ENCODE results near the gene PANK4.

PANK4 gene

GRCh38 chr1:2544093-2544874, 17.9 kb upstream of the PANK4 start:
- DNase-seq, result no peak

- DNase-seq, result no peak
These were observed 17.2 kb upstream of the PANK4 start for GRCh38 chr1:2543543-2544092.

- no peak for DNase-seq
These were observed 16.0 kb upstream of the PANK4 start for GRCh38 chr1:2542246-2542915.

GRCh38 chr1:2541619-2542245, 15.3 kb upstream of the PANK4 start:
- DNase-seq, result no peak

- no peak for DNase-seq
These were observed 14.6 kb upstream of the PANK4 start for GRCh38 chr1:2540816-2541492.

- no peak for DNase-seq
These were observed 13.0 kb upstream of the PANK4 start for GRCh38 chr1:2539312-2539907.

GRCh38 chr1:2538872-2539271, 12.5 kb upstream of the PANK4 start:
- DNase-seq, result no peak

- no peak for DNase-seq
These were observed 12.0 kb upstream of the PANK4 start for GRCh38 chr1:2538376-2538775.

GRCh38 chr1:2537784-2538115, 11.4 kb upstream of the PANK4 start:
- no peak for DNase-seq

- no peak for DNase-seq
These were observed 9.6 kb upstream of the PANK4 start for GRCh38 chr1:2535981-2536380.

GRCh38 chr1:2535455-2535854, 9.1 kb upstream of the PANK4 start:
- no peak for DNase-seq

- no peak for DNase-seq
These were observed 8.5 kb upstream of the PANK4 start for GRCh38 chr1:2534687-2535441.

GRCh38 chr1:2534315-2534686, 7.9 kb upstream of the PANK4 start:
- DNase-seq, result no peak

- DNase-seq, result no peak
These were observed 7.0 kb upstream of the PANK4 start for GRCh38 chr1:2533365-2533764.

- no peak for DNase-seq
These were observed 6.2 kb upstream of the PANK4 start for GRCh38 chr1:2532485-2533160.

GRCh38 chr1:2530513-2531361, 4.3 kb upstream of the PANK4 start:
- no peak for DNase-seq

GRCh38 chr1:2529784-2530512, 3.6 kb upstream of the PANK4 start, which contains the start of gene HES5:
TSS of gene HES5 (minus strand) at chr1:2530263. CDS start at chr1:2530164, 99 bp downstream.
- no peak for DNase-seq

GRCh38 chr1:2528966-2529783, 2.8 kb upstream of the PANK4 start:
- DNase-seq, result no peak

- no peak for DNase-seq
These were observed 2.2 kb upstream of the PANK4 start for GRCh38 chr1:2528611-2528965.

Data from GDM1 (cell line).